HG03442 (cell line): ENCODE data around the gene COL4A4.

Experiments
- ATAC-seq: cut with Tn5 transposase; IDR thresholded peaks from one replicate; pipeline ENCODE4 v1.9.1; 2021; ENCODE audit warnings: mild to moderate bottlenecking, moderate library complexity; ENCODE audit not compliant: unreplicated experiment

Gene COL4A4

DNA sequence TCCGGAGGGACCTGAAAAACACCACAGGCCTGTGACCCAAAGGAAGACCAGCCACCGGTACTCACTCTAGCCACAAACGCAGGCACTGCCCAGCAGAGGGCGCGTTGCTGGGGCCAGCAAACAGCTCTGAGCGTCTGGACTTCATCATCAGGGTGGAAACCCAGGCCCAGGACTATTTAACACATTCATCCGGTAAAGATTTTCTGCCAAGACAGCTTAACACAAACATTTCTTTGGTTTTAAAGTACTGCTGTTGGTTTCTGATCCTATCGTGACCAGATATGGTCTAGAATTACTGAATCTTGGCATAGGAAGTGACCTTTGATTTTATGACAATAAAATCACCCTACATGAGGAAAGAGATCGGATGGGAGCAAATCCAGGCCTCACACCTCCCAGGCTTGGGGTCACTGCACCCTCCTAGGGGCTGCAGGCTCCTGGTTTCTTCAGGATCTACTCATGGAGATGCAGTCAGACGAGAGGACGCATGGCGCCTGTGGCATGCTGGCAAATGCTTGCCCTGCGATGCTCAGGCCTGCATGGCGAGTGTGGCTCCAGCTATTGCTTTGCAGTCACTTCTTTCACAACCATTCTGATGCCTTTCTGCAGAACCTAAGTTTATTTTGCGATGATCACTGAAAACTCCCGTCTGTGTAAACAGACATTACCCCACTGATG, 130.4 kb downstream of the COL4A4 start:
- peak; percentile 77 for ATAC-seq

DNA sequence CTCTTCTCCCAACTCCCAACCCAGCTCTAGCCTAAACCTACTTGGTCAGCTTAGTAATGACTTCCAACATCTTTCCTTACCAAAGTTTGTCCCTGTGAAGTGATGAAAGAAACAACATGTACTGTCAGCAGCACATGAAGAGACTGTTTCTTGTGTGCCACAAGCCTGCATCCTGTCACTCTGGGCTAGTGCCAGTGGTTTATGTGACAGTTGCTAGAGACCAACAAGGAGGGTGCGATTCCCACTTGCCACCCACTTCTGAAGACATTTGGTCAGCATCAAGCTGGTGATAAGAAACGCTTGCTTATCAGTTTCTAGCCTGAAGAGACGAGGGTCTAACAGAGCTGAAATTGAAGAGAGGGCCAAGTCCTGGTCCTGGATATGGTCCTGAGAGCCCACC, 132.6 kb downstream of the COL4A4 start:
- no peak for ATAC-seq

DNA sequence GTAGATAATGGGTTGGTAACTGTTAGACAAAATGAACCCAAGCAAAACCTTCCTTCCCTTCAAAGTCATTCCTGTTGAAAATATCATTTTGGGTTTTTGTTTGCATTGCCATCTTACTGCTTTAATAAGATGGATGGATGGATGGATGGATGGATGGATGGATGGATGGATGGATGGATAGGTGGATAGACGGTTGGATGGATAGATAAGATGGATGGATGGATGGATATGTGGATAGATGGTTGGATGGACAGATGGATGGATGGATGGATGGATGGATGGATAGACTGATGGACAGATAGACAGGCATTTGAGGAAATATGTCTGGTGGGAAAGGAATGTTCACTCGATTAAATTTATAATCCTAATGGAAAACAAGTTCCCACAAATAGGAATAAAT, 133.2 kb downstream of the COL4A4 start:
- ATAC-seq, result no peak

DNA sequence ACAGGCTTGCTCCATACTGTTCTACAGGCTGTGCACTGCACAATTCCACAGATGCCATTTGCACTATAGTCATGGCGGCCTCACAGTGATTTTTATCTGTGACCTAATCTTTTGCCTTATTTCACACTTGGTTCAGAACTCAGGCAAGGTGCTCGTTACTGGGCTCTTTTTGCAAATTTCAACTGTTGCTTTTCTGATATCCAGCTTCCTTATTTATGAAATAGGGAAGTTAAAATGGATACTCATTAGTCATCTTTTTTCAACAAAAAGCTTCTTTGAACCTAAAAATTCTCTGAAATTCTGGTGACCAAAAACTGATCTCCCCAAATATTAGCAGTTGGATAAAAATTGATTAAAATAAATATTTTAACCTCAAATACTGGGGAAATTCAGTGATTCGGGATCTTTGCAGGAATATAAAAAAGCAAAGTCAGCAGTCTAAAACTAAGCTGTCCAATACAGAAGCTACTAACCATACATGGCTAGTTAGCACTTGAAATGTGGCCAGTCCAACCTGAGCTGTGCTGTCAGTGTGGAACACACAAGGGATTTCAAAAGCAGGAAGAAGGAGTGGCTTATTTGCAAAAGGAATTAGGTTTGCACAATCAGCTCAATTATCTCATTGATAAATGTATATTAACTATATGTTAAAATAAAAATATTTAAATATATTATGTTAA, 134.4 kb downstream of the COL4A4 start:
- ATAC-seq, result no peak

DNA sequence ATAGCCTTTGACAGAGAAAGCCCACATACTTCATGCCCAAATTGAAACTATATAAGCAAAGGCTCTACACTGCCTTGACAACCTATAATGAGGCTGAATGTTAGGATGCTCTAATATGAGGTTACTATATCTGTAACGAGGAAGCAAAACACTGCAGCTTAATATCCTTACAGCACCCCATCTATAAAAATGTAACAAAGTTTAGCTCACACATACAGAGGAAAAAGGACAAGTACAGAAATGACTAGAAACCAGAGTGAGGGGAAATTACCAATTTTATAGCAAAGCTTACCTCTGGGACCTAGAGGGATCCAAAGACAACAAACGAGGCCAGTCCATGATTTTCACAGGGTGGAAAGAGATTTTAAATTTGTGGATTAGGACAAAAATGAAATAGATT, 138.5 kb downstream of the COL4A4 start:
- peak; percentile 70 for ATAC-seq

DNA sequence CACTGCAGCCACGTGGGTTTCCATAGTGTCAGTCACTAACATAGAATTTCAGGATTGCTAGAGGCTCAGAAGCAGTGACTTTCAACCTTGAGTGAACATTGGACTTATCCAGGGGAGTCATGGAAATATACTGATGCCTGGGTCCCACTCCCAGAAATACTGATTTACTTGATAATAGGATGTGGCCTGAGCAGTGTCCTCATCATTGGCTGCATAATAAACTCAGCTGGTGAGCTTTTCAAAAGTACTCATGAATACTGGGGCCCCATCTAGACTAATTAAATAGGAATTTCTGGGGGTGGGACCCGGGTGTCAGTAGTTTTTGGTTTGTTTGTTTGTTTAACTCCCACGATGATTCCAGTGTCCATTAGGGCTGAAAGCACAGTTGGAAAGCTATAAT, 141.4 kb downstream of the COL4A4 start:
- no peak for ATAC-seq

DNA sequence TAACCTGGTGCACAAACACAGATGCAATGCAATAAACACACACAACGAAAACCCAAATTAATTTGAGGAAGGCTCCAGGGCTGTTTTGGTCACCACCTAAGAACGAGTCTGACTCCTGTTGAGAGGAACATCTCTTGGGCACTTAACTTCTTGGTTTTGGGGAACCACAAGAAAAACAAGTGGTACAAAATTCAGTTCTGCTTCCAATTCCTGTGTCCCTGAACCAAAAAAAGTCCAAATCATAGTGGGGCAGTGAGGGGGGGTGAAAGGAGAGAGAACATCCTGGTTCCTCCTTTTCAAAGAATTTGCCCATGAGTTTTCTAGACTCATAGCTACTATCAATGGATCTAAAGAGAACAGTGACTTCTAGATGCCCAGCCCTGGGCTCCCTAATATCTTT, 143.6 kb downstream of the COL4A4 start:
- ATAC-seq, result no peak

DNA sequence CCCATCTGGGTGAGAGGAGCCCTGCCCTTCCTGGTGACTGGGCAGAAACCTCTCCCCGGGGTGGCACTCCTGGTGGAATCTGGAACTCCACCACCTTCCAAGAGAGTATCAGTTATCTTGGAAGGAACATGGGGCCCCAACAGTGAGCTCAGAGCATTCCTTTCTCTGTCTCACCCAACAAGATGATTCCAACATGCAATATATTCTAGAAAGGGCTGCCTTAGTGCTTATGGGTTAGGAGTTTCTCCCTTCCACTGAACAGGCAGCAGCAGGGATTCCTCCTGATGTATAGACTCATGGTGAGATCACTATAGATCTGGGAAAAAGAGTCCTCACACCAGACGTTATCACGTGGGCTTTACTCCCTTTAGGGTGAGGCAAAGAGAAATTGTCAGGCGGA, 147.1 kb downstream of the COL4A4 start:
- ATAC-seq, result no peak

DNA sequence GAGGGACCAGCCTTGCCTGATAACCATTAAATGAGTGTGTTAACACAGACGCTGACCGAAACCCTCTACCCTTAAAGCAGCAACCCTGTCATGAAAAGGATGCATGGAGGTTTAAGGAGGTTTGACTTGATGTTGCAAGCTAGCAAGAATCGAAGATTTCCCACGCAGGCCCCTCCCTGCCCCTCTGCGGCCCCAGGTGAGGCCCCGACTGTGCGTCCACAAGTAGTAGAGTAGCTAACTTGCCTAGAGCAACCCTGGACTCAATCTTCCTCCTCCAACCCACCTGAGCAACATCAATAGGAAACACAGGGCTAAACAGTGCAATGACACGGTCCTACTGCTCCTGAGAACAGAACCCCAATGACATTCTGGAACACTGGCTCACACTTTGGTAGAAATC, 150.1 kb downstream of the COL4A4 start:
- no peak for ATAC-seq

DNA sequence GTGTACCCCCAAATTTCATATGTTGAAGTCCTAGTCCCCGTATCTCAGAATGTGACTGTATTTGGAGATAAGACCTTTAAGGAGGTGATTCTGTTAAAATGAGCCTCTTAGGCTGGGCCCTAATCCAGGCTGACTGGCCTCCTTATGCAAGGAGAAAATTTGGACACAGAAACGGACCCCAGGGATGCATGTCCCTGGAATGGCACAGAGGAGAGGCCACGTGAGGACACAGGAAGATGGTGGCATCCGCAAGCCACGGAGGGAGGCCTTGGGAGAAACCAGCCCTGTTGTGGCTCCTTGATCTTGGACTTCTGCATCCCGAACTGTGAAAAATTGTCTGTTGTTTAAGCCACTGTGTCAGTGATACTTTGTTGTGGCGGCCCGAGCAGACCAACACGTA, 150.7 kb downstream of the COL4A4 start:
- ATAC-seq, result no peak

DNA sequence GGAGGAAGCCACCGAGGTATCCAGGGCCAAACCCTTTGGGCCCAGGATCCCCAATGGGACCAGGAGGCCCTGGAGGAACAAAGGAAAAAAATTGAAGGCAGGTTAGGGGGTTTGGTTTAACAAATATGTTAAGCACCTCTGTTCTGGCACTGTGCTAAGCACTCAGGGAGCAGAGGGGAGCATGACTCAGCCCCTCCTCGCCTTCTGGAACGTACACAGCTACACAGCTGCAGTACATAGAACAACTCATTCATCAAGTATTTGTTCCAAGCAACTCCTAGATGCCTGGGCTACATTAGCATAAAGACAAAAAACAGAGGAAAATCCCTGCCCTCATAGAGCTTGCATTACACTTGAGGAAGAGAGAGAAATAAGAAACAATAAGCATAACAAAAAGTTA, 153.6 kb downstream of the COL4A4 start:
- ATAC-seq, result no peak

DNA sequence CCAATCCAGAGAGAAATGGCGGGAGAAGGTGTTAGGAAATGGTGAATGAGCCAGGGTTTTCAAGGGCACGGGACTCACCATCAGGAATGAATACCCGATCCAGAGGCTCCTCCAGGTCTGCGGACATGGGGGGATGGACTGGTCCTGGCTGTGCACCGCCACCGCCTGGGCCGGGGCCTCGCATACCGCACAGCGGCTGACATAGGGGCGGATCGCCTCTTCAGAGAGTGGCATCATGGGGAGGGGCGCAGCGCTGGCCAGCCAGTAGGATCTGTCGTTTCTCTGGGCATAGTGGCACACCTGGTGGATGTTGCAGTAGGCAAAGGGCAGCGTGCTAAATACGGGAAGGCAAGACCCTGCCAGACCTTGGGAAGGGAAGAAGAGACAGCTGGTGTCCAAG, 156.1 kb downstream of the COL4A4 start:
- no peak for ATAC-seq

DNA sequence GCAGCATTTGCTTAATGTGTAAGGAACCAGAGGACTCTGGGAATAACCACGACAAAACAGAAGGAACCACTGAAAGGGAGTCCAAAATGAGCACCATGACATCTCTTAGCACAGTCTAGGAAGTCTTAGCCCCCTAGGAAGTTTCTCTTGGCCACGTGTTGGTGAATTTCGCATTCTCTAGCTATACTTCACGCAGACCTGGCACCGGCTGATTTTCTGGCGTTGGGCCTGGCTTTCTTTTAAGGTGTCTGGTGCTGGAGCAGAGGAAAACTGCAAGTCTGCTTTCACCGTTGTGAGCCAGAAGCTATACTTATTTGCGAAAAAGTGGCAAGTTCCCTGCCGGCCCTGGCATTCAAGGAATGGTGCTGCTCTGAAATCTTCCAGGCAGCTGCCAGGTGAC, 156.9 kb downstream of the COL4A4 start:
- no peak for ATAC-seq

DNA sequence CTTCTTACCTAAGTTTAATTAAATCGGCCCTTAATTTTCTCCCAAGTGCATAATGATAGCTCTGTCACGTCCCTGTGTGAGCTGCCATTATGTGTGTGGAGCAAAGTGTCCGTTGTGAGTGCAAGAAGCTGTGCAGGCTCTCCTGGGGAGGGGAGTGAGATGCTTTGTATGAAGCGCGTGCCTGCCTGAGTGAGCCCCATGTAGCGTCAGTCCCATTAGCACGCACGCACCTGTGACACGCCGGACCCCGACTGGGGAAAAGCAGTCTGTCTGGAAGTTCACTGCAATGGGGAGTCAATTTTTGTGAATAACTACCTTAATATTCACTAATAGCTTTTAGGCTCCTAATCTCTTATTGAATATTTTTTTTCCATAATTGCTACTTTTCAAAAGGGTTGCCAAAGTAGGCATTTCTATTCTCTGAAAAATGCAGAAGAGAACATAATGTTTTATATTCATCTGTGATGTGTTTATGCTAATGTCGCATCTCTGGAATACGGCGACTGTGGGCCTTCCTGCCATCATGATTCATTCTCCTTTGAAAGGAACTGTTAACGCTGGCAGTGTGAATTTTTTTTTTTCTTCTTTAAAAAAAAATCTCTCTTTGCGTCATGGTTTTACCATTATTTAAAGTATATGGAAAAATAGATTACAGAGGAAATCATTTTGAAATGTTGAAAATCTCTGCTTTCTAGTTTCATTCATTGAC, 157.7 kb downstream of the COL4A4 start:
- ATAC-seq, result no peak

DNA sequence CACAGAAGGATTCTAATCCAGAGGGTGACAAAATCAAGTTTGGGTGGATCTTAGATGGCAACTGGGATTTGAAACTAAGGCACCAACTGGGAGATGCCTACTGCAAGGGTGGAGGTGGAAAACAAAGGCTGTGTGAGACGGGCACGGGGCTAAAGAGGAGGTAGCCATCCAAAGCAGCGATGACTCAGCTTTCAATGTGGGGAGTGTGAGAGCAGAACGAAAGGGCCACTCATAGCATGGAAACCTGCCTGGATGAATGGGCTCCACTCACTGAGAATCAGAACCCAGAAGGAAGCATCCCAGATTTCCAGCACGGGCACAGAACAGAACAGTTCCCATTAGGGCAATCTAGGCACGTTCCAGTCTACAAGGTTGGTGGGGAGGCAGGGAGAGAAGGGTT, 159.5 kb downstream of the COL4A4 start:
- ATAC-seq, result no peak

DNA sequence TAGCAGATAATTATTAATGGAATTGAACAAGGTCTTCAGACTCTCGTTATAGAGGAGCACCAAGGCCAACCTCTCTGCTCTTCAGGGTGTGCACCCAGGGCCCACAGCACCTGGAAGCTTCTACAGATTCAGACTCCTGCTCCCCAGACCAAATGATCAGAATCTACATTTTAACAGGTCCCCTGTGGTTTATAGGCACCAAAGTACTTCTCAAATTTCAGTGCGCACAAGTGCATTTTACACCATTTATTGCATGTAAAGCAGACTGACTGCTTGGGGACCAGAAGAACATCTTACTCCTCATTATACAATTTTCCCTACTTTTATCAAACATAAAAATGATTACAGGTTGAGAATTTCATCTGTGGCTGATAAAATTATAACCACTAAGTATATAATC, 163.9 kb downstream of the COL4A4 start:
- ATAC-seq, result no peak

DNA sequence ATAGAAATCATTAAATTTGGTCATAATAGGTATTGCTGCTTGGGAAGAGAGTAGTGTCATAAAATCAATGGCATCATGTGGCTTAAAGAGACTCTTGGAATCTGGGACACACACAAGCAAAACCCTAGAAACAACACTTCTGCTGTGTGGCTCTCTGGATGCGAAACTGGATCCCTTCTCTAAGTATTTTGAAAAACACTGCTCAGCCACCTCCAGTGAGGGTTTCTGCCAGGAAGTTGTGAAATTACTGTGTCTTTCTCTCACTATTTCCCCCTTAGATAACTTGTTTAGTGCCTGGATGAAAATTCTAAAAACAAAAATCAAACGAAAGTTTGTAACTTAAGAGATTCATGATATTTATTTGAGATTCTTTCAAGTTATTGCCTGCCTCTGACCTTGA, 164.3 kb downstream of the COL4A4 start:
- ATAC-seq, result no peak

DNA sequence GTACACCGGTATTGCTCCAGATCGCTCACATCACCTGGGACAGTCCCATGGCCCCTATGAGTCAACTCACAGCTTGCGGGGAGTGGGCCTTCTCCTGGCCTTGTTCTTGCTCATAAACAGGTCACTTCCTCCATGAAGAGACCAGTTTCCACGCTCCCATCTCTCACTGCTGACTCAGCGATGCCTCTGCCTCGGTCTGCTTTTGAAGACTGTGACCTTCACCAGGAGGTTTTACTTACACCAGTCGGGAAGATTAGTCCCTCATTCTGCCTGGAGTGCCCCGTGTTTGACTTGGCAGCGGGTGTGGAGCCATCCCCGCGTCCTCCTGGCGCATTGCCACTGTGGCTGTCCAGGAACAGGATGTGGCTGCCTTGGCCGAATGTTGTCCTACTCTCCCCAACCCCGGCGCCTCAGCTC, 168.4 kb downstream of the COL4A4 start:
- ATAC-seq, result peak; percentile 66

DNA sequence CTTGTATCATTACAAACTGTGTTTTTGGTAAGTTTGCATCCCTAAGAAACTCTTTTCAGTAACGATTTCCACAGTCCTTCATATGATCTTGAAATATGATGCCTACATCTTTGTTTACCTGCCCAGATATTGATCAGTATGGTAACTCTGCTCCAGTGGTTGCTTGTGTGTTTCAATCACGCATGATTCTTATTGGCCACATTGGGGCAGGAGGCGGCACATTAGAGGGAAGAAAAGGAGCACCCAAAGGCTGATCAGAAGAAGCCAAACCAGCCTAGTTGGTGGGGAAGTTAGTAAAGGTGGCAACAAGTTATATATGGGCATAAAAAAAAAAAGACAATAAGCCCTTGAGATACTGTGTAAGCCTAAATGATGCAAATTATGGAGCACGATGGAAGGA, 169.2 kb downstream of the COL4A4 start:
- no peak for ATAC-seq

DNA sequence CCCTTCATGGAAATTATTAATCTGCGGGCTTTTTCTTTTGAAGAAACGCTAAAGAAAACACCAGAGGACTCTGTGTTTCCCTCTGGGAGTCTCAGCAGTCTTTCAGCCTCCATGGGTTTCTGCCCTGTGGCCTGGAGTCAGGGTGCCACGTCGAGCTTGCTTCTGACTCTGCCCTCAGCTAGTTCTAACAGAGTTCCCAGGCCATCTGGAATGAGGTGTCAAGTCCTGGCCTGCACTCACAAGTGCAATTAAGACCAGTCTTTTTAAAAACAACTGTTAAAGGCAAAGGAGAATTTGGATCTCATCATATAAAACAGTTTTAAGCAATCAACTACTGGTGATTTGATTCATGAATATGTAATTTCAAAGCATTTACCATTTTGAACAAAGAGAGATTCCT, 170.8 kb downstream of the COL4A4 start:
- ATAC-seq, result no peak

DNA sequence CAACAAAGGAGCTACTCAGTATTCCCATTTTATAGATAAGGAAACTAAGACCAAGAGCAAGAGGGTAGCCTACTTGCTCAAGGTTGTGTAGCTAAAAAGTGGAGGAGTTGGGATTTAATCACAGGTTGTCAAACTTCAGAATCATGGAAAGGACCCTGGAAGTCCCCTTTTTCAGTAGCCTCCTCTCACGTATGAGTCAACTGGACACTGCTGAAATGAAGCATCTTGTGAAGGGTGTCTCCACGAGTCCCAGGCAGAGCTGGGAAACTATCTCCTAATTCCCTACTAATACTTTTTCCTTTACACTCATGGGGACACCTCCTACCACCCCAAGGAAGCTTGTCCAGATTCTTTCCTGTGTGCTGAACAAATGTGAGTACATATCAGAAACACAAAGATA, 172.3 kb downstream of the COL4A4 start:
- ATAC-seq, result no peak

DNA sequence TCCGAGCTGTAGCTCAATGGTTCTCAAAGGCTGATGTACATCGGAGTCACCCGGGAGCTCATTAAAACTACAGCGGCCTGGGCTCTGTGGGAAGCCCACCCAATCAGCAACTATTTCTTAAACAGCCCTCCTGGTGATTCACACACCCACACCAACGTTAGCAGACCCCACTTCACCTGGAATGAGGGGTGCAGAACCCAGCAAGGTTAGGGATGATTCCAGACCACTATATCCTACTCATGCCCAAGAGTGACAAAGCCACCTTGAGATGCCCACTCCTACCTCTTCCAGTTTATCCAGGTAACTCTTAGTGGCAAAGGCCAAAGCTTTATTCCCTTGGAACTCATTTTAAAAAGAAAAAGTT, 178.4 kb downstream of the COL4A4 start:
- ATAC-seq, result no peak
